ENCODE data around the gene POTEI.
"Not testable (repeated sequence)": the region's sequence is repeated elsewhere in the genome, so short reads cannot be mapped to it uniquely, and the experiment has no call there.

DNA sequence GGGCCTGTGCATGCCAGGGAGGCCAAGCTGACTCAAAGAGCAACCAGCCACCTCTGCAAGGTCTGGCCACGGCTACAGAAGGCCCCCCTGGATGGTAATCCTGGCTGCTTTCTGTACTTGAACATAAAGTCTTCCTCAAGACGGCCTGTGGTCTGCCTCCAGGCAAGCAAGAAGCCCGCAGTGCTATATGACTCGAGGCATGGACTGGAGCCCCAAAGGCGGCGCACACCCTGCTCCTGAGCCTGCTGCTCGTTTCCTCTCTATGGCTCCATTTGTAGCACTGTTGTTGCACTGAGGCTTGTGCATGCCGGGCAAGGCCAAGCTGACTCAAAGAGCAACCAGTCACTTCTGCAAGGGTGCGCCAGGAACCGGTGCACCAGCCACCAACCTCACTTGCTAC lies 57.3 kb downstream of the POTEI start:
- TF ChIP-seq, protein P1, sequence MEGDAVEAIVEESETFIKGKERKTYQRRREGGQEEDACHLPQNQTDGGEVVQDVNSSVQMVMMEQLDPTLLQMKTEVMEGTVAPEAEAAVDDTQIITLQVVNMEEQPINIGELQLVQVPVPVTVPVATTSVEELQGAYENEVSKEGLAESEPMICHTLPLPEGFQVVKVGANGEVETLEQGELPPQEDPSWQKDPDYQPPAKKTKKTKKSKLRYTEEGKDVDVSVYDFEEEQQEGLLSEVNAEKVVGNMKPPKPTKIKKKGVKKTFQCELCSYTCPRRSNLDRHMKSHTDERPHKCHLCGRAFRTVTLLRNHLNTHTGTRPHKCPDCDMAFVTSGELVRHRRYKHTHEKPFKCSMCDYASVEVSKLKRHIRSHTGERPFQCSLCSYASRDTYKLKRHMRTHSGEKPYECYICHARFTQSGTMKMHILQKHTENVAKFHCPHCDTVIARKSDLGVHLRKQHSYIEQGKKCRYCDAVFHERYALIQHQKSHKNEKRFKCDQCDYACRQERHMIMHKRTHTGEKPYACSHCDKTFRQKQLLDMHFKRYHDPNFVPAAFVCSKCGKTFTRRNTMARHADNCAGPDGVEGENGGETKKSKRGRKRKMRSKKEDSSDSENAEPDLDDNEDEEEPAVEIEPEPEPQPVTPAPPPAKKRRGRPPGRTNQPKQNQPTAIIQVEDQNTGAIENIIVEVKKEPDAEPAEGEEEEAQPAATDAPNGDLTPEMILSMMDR (IDR thresholded peaks at IDR 0.05; ENCODE audit: low read depth, low read length): not testable (repeated sequence)
- not testable (repeated sequence) for TF ChIP-seq POLR2A (IDR thresholded peaks at IDR 0.05; ENCODE audit: extremely low read depth, insufficient read length); MYC (IDR thresholded peaks at IDR 0.05; ENCODE audit: low read depth, low read length)
- TF ChIP-seq, protein P2, sequence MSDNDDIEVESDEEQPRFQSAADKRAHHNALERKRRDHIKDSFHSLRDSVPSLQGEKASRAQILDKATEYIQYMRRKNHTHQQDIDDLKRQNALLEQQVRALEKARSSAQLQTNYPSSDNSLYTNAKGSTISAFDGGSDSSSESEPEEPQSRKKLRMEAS (IDR thresholded peaks at IDR 0.05; ENCODE audit: low read depth, low read length): not testable (repeated sequence)

Data from NB4 (cell line).